Erythroblast (primary cell): ENCODE data around the gene GGTLC1.

Source experiments
- GATA1 ChIP-seq: IDR thresholded peaks from 2 replicates; pipeline ENCODE4 v1.6.1; 2011; ENCODE audit warnings: low read depth, mild to moderate bottlenecking, control low read depth, low read length, moderate library complexity
- POLR2A ChIP-seq: IDR thresholded peaks from 2 replicates; pipeline ENCODE4 v1.6.1; 2011; ENCODE audit warnings: mild to moderate bottlenecking, low read length

- TF ChIP-seq POLR2A, result no peak
- TF ChIP-seq GATA1, result no peak
Measured at GRCh38 chr20:23967616-23967979, 21.0 kb downstream of the GGTLC1 start.
